GM23338 (cell line): Measurements from ENCODE around the gene ZNF35. TPM values are rescaled to one million over a fixed set of nuclear protein-coding genes. Genes with fewer than 3 reads are reported as not detected.

Experiments
- ATAC-seq: fragments of 200-7000 bp; cut with Tn5 transposase; 3 replicates; pipeline ENCODE4 v1.9.1; 2020
- DNase-seq: peaks from one replicate; pipeline ENCODE4 v3.0.0-alpha.2; 2015; ENCODE audit warnings: low spot score
- H2AFZ ChIP-seq: fragments of 200-600 bp; sonication (generic); 2 replicates; pipeline ENCODE4 v1.8.0; 2016; ENCODE audit warnings: antibody characterized with exemption, mild to moderate bottlenecking, moderate library complexity
- H3F3A ChIP-seq: fragments of 200-600 bp; sonication (generic); replicated peaks from 2 replicates; pipeline ENCODE4 v1.8.0; 2017; ENCODE audit warnings: antibody characterized with exemption, mixed run types, low read depth
- H3K27ac ChIP-seq: fragments of 200-600 bp; sonication (generic); 2 replicates; pipeline ENCODE4 v1.6.1; 2016; ENCODE audit warnings: low read depth
- H3K27me3 ChIP-seq: fragments of 200-600 bp; sonication (generic); 2 replicates; pipeline ENCODE4 v1.8.0; 2016; ENCODE audit warnings: mild to moderate bottlenecking, mixed run types, moderate library complexity; ENCODE audit not compliant: insufficient read depth
- H3K36me3 ChIP-seq: fragments of 200-600 bp; sonication (generic); 2 replicates; pipeline ENCODE4 v1.8.0; 2016; ENCODE audit warnings: mild to moderate bottlenecking; ENCODE audit not compliant: insufficient read depth
- H3K4me1 ChIP-seq: fragments of 200-600 bp; sonication (generic); 2 replicates; pipeline ENCODE4 v1.8.0; 2016; ENCODE audit warnings: mild to moderate bottlenecking, moderate library complexity; ENCODE audit not compliant: insufficient read depth
- H3K4me2 ChIP-seq: fragments of 200-600 bp; sonication (generic); 2 replicates; pipeline ENCODE4 v1.7.1; 2017; ENCODE audit warnings: mixed run types
- H3K4me3 ChIP-seq: fragments of 200-600 bp; sonication (generic); 2 replicates; pipeline ENCODE4 v1.6.1; 2016; ENCODE audit warnings: mixed run types
- H3K79me2 ChIP-seq: fragments of 200-600 bp; sonication (generic); replicated peaks from 2 replicates; pipeline ENCODE4 v1.8.0; 2017; ENCODE audit warnings: mild to moderate bottlenecking; ENCODE audit not compliant: insufficient read depth
- H3K9me2 ChIP-seq: fragments of 200-600 bp; sonication (generic); 2 replicates; pipeline ENCODE4 v1.8.0; 2017; ENCODE audit not compliant: insufficient read depth
- H4K20me1 ChIP-seq: fragments of 200-600 bp; sonication (generic); replicated peaks from 2 replicates; pipeline ENCODE4 v1.8.0; 2017; ENCODE audit warnings: mild to moderate bottlenecking; ENCODE audit not compliant: insufficient read depth
- H3K27ac Mint-ChIP-seq: 2 replicates; pipeline ENCODE4 v1.8.0; 2020; ENCODE audit warnings: inconsistent platforms, mild to moderate bottlenecking, moderate library complexity, mixed read lengths
- H3K27me3 Mint-ChIP-seq: 3 replicates; pipeline ENCODE4 v1.8.0; 2022; ENCODE audit warnings: low read depth, mild to moderate bottlenecking, moderate library complexity, mixed read lengths, inconsistent platforms; ENCODE audit not compliant: insufficient read depth, poor library complexity
- H3K36me3 Mint-ChIP-seq: 3 replicates; pipeline ENCODE4 v1.8.0; 2021; ENCODE audit warnings: low read depth, mild to moderate bottlenecking, inconsistent platforms, moderate library complexity, mixed read lengths
- H3K4me1 Mint-ChIP-seq: 3 replicates; pipeline ENCODE4 v1.8.0; 2020; ENCODE audit warnings: mild to moderate bottlenecking, inconsistent platforms, mixed read lengths
- H3K4me3 Mint-ChIP-seq: 3 replicates; pipeline ENCODE4 v1.8.0; 2021; ENCODE audit warnings: moderate library complexity, mild to moderate bottlenecking, inconsistent platforms, mixed read lengths
- H3K9me3 Mint-ChIP-seq: 3 replicates; pipeline ENCODE4 v1.8.0; 2020; ENCODE audit warnings: moderate library complexity, mild to moderate bottlenecking, inconsistent platforms, mixed read lengths
- CREB1 ChIP-seq: fragments of 250-450 bp; sonication (Bioruptor Pico); IDR thresholded peaks from 2 replicates; pipeline ENCODE4 v1.5.0; 2020; ENCODE audit warnings: low read depth, mild to moderate bottlenecking, moderate library complexity
- EZH2 ChIP-seq: fragments of 200-600 bp; sonication (generic); IDR thresholded peaks from one replicate; pipeline ENCODE4 v1.8.0; 2017; ENCODE audit warnings: antibody characterized with exemption, mild to moderate bottlenecking, low read depth; ENCODE audit not compliant: unreplicated experiment
- EZH2phosphoT487 ChIP-seq: fragments of 200-600 bp; sonication (generic); IDR thresholded peaks from one replicate; pipeline ENCODE4 v1.8.1; 2018; ENCODE audit warnings: antibody characterized with exemption; ENCODE audit not compliant: unreplicated experiment
- JUNB ChIP-seq: IDR thresholded peaks from one replicate; pipeline ENCODE4 v1.6.1; 2016; ENCODE audit warnings: antibody characterized with exemption; ENCODE audit not compliant: unreplicated experiment
- NANOG ChIP-seq: IDR thresholded peaks from 2 replicates; pipeline ENCODE4 v1.6.1; 2016; ENCODE audit warnings: antibody characterized with exemption, borderline replicate concordance
- POLR2AphosphoS5 ChIP-seq: IDR thresholded peaks from 2 replicates; pipeline ENCODE4 v1.6.1; 2016; ENCODE audit warnings: antibody characterized with exemption, low read depth
- ZNF114 ChIP-seq: fragments of 250-450 bp; sonication (Bioruptor Pico); IDR thresholded peaks from 2 replicates; pipeline ENCODE4 v1.5.0; 2020; ENCODE audit warnings: mild to moderate bottlenecking, moderate library complexity
- ZNF331 ChIP-seq: fragments of 250-450 bp; sonication (Bioruptor Pico); IDR thresholded peaks from 2 replicates; pipeline ENCODE4 v1.5.0; 2020; ENCODE audit warnings: low read depth, mild to moderate bottlenecking, moderate library complexity
- polyA plus RNA-seq: library from polyadenylated mRNA; unstranded; fragments of >200 nt; fragmentation: Nextera tagmentation; extraction: Ambion mirVana; gene quantifications from 2 replicates; pipeline ENCODE4 v1.2.1, GENCODE V29; 2016
- total RNA-seq: library from RNA; depleted of rRNA; stranded (reverse); fragments of >200 nt; shearing (Covaris generic); gene quantifications from 2 replicates; pipeline ENCODE4 v1.2.3, GENCODE V29; 2014
- TF ChIP-seq, protein P1 (sequence below): IDR thresholded peaks from one replicate; pipeline ENCODE4 v1.6.1; 2018; ENCODE audit warnings: antibody characterized with exemption; ENCODE audit not compliant: unreplicated experiment
- TF ChIP-seq, protein P2 (sequence below), 2 experiments: fragments of 200-600 bp in 1 of 2; sonication (generic) in 1 of 2; conservative IDR thresholded peaks; 2 replicates each; pipeline versions ENCODE4 v1.5.1 to v1.6.1; 2016 to 2017; ENCODE audit warnings: antibody characterized with exemption in 2 of 2, low read depth in 2 of 2, mild to moderate bottlenecking in 2 of 2, moderate library complexity in 1 of 2
- TF ChIP-seq, protein P3 (sequence below): IDR thresholded peaks from 2 replicates; pipeline ENCODE4 v1.6.1; 2016; ENCODE audit warnings: antibody characterized with exemption

Gene ZNF35
- total and polyA plus RNA-seq, 2 experiments from 2014 or later = 18.5 to 26.2 TPM

DNA sequence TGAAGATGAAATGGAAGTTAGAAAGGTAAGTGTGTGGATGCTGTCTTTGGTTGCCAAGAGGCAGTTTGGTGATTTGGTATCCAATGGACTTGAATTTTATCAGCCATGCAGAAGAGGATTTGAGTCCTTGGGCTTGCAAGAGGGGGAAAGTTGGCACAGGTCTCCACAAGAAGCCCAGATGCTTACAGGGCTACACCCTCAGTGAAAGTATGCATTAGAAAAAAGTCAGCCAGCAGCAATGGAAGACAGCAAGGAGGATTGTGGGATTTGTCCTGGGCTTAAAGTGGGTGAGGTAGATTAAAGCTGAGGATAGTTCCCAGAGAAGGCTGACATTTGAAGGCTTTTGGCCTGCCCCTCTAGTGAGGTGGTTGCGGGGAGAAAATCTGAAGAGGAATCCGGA lies 46.8 kb upstream of the ZNF35 start:
- Mint-ChIP-seq H3K36me3 (peaks cover 76% of the 10 kb centered on the region), H3K4me3 (no peak overlapping the region), H3K27me3 (no peaks in the 10 kb centered on the region), H3K4me1 (no peaks in the 10 kb centered on the region), H3K9me3 (peaks cover 55% of the 10 kb centered on the region; the same call in 2 of the 3 replicates), H3K27ac (no peak overlapping the region)
- Histone ChIP-seq H3F3A (no peaks in the 10 kb centered on the region), H2AFZ (no peak overlapping the region), H3K4me3 (no peak overlapping the region), H3K4me1 (no peaks in the 10 kb centered on the region), H4K20me1 (no peaks in the 10 kb centered on the region), H3K27me3 (no peaks in the 10 kb centered on the region), H3K36me3 (peaks cover 2% of the 10 kb centered on the region; the same call in 1 of the 2 replicates), H3K4me2 (no peak overlapping the region), H3K79me2 (no peaks in the 10 kb centered on the region), H3K27ac (no peak overlapping the region), H3K9me2 (no peaks in the 10 kb centered on the region)
- DNase-seq (no peak), ATAC-seq (no peak)
- TF ChIP-seq CREB1 (CRISPR knock-in tag) (no peak), EZH2 (no peak)
- TF ChIP-seq, protein P1, sequence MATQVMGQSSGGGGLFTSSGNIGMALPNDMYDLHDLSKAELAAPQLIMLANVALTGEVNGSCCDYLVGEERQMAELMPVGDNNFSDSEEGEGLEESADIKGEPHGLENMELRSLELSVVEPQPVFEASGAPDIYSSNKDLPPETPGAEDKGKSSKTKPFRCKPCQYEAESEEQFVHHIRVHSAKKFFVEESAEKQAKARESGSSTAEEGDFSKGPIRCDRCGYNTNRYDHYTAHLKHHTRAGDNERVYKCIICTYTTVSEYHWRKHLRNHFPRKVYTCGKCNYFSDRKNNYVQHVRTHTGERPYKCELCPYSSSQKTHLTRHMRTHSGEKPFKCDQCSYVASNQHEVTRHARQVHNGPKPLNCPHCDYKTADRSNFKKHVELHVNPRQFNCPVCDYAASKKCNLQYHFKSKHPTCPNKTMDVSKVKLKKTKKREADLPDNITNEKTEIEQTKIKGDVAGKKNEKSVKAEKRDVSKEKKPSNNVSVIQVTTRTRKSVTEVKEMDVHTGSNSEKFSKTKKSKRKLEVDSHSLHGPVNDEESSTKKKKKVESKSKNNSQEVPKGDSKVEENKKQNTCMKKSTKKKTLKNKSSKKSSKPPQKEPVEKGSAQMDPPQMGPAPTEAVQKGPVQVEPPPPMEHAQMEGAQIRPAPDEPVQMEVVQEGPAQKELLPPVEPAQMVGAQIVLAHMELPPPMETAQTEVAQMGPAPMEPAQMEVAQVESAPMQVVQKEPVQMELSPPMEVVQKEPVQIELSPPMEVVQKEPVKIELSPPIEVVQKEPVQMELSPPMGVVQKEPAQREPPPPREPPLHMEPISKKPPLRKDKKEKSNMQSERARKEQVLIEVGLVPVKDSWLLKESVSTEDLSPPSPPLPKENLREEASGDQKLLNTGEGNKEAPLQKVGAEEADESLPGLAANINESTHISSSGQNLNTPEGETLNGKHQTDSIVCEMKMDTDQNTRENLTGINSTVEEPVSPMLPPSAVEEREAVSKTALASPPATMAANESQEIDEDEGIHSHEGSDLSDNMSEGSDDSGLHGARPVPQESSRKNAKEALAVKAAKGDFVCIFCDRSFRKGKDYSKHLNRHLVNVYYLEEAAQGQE = no peak

DNA sequence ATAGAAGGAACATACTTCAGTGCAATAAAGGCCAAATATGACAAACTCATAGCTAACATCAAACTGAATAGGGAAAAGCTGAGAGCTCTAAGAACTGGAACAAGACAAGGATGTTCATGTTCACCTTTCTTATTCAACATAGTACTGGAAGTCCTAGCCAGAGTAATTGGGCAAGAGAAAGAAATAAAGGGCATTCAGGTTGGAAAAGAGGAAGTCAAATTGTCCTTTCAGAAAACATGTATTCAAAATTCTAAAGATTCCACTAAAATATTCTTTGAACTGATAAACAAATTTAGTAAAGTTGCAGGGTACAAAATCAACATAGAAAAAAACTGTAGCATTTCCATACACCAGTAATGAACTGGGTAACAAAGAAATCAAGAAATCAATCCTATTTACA lies 35.9 kb upstream of the ZNF35 start:
- Mint-ChIP-seq H3K36me3 (peaks cover 9% of the 10 kb centered on the region), H3K4me1 (no peaks in the 10 kb centered on the region), H3K4me3 (no peak overlapping the region), H3K27ac (no peak overlapping the region), H3K27me3 (no peaks in the 10 kb centered on the region), H3K9me3 (peaks cover 5% of the 10 kb centered on the region; the same call in 2 of the 3 replicates)
- no peaks in the 10 kb centered on the region for H3K4me1 ChIP-seq
- H3K27ac ChIP-seq = no peak overlapping the region
- H3K36me3 ChIP-seq = 0 out of 2 replicates have a peak, but pooled peaks cover 4% of the 10 kb centered on the region
- H3K79me2 ChIP-seq = no peaks in the 10 kb centered on the region
- ATAC-seq = no peak
- no peak overlapping the region for H3K4me2 ChIP-seq
- H3K9me2 ChIP-seq = no peaks in the 10 kb centered on the region
- DNase-seq = no peak
- H3K27me3 ChIP-seq = no peaks in the 10 kb centered on the region
- peaks cover 3% of the 10 kb centered on the region; the same call in 1 of the 2 replicates for H4K20me1 ChIP-seq
- H3K4me3 ChIP-seq = no peak overlapping the region
- no peak overlapping the region for H2AFZ ChIP-seq
- H3F3A ChIP-seq = no peaks in the 10 kb centered on the region
- no peak for TF ChIP-seq EZH2phosphoT487
- TF ChIP-seq ZNF114 (CRISPR knock-in tag) = no peak
- no peak for TF ChIP-seq NANOG
- TF ChIP-seq, protein P1 = no peak
- TF ChIP-seq, protein P2, sequence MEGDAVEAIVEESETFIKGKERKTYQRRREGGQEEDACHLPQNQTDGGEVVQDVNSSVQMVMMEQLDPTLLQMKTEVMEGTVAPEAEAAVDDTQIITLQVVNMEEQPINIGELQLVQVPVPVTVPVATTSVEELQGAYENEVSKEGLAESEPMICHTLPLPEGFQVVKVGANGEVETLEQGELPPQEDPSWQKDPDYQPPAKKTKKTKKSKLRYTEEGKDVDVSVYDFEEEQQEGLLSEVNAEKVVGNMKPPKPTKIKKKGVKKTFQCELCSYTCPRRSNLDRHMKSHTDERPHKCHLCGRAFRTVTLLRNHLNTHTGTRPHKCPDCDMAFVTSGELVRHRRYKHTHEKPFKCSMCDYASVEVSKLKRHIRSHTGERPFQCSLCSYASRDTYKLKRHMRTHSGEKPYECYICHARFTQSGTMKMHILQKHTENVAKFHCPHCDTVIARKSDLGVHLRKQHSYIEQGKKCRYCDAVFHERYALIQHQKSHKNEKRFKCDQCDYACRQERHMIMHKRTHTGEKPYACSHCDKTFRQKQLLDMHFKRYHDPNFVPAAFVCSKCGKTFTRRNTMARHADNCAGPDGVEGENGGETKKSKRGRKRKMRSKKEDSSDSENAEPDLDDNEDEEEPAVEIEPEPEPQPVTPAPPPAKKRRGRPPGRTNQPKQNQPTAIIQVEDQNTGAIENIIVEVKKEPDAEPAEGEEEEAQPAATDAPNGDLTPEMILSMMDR (conservative IDR thresholded peaks at IDR 0.05; ENCODE audit: low read depth in 2 of 2) = no peak
- TF ChIP-seq EZH2 = no peak
- TF ChIP-seq JUNB = no peak
- TF ChIP-seq, protein P3, sequence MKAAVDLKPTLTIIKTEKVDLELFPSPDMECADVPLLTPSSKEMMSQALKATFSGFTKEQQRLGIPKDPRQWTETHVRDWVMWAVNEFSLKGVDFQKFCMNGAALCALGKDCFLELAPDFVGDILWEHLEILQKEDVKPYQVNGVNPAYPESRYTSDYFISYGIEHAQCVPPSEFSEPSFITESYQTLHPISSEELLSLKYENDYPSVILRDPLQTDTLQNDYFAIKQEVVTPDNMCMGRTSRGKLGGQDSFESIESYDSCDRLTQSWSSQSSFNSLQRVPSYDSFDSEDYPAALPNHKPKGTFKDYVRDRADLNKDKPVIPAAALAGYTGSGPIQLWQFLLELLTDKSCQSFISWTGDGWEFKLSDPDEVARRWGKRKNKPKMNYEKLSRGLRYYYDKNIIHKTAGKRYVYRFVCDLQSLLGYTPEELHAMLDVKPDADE = no peak
- no peak for TF ChIP-seq POLR2AphosphoS5
- no peak for TF ChIP-seq ZNF331
